Measurements from ENCODE around the gene EIF1.
"Not testable (repeated sequence)": the region's sequence is repeated elsewhere in the genome, so short reads cannot be mapped to it uniquely, and the experiment has no call there.

Gene EIF1

GRCh38 chr17:41695954-41696757 is 7.5 kb downstream of the EIF1 start:
- H3K27me3 ChIP-seq (ENCODE audit: control insufficient read depth, insufficient read depth, low read length): no peaks in the 10 kb centered on the region

DNA sequence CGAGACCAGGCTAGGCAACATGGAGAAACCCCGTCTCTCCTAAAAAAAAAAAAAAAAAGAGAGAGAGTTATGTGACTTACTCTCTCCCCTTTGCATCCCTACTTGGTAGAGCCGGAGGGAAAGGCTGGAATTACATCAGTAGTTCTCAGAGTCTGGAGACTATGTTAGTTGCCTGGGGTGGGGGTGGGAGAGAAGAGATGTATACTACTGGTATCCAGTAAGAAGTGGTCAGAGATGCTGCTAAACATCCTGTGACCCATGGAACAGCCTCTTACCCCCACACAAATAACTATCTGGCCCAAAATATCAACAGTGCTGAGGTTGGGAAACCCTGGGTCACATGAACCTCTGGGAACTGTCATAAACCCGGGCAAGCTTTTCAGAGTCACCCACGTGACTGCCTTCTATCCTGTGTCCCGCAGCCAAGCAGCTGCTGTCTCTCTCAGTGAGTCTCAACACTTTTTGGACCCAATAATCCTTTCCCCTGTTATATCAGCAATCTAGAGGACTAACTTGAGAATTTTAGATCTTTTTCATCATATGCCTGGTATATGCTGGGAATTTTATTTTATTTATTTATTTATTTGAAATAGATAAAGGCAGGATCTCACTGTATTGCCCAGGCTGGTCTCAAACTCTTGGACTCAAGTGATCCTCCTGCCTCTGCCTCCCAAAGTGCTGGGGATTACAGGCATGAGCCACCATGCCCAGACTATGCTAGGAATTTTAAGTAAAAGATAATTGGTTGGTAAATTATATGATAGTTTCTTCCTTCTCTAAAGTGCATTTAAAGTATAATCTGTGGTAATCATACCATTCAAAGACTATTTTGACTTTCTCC is 8.7 kb downstream of the EIF1 start:
- H3K4me3 ChIP-seq (ENCODE audit: low read depth, low read length): no peak overlapping the region
- peaks cover 23% of the 10 kb centered on the region for H3K36me3 ChIP-seq (ENCODE audit: control insufficient read depth, insufficient read depth, low read length)
- no peaks in the 10 kb centered on the region for H3K27me3 ChIP-seq (ENCODE audit: control insufficient read depth, insufficient read depth, low read length)
- H3K27ac ChIP-seq (ENCODE audit: low read depth, low read length): no peak overlapping the region
- H3K4me1 ChIP-seq (ENCODE audit: control insufficient read depth, insufficient read depth, low read length): no peaks in the 10 kb centered on the region
- H3K9me3 ChIP-seq (ENCODE audit: control insufficient read depth, insufficient read depth, low read depth, low read length): no peaks in the 10 kb centered on the region
- H3K9ac ChIP-seq (ENCODE audit: low read length): no peak overlapping the region

More at GRCh38 chr17:41695954-41696757, 7.5 kb downstream of the EIF1 start:
- Histone ChIP-seq H3K27ac (ENCODE audit: low read depth, low read length) (no peak overlapping the region), H3K36me3 (ENCODE audit: control insufficient read depth, insufficient read depth, low read length) (peaks cover 35% of the 10 kb centered on the region), H3K4me3 (ENCODE audit: low read depth, low read length) (no peak overlapping the region), H3K9me3 (ENCODE audit: control insufficient read depth, insufficient read depth, low read depth, low read length) (no peaks in the 10 kb centered on the region), H3K9ac (ENCODE audit: low read length) (no peak overlapping the region), H3K4me1 (ENCODE audit: control insufficient read depth, insufficient read depth, low read length) (no peaks in the 10 kb centered on the region)

GRCh38 chr17:41700843-41701242 is 12.2 kb downstream of the EIF1 start:
- Histone ChIP-seq H3K27me3 (ENCODE audit: control insufficient read depth, insufficient read depth, low read length) (peaks cover 23% of the 10 kb centered on the region), H3K4me1 (ENCODE audit: control insufficient read depth, insufficient read depth, low read length) (peaks cover 11% of the 10 kb centered on the region)

GRCh38 chr17:41702712-41703111 is 14.0 kb downstream of the EIF1 start:
- peaks cover 21% of the 10 kb centered on the region for H3K4me1 ChIP-seq (ENCODE audit: control insufficient read depth, insufficient read depth, low read length)
- no peak overlapping the region for H3K4me3 ChIP-seq (ENCODE audit: low read depth, low read length)
- peaks cover 41% of the 10 kb centered on the region for H3K27me3 ChIP-seq (ENCODE audit: control insufficient read depth, insufficient read depth, low read length)
- H3K36me3 ChIP-seq (ENCODE audit: control insufficient read depth, insufficient read depth, low read length): no peaks in the 10 kb centered on the region
- peaks cover under 1% of the 10 kb centered on the region; the same call in 1 of the 2 replicates for H3K9me3 ChIP-seq (ENCODE audit: control insufficient read depth, insufficient read depth, low read depth, low read length)
- H3K27ac ChIP-seq (ENCODE audit: low read depth, low read length): no peak overlapping the region
- no peak overlapping the region for H3K9ac ChIP-seq (ENCODE audit: low read length)

More at GRCh38 chr17:41700843-41701242, 12.2 kb downstream of the EIF1 start:
- H3K9me3 ChIP-seq (ENCODE audit: control insufficient read depth, insufficient read depth, low read depth, low read length); H3K4me3 ChIP-seq (ENCODE audit: low read depth, low read length); H3K36me3 ChIP-seq (ENCODE audit: control insufficient read depth, insufficient read depth, low read length); H3K27ac ChIP-seq (ENCODE audit: low read depth, low read length); H3K9ac ChIP-seq (ENCODE audit: low read length): not testable (repeated sequence)

DNA sequence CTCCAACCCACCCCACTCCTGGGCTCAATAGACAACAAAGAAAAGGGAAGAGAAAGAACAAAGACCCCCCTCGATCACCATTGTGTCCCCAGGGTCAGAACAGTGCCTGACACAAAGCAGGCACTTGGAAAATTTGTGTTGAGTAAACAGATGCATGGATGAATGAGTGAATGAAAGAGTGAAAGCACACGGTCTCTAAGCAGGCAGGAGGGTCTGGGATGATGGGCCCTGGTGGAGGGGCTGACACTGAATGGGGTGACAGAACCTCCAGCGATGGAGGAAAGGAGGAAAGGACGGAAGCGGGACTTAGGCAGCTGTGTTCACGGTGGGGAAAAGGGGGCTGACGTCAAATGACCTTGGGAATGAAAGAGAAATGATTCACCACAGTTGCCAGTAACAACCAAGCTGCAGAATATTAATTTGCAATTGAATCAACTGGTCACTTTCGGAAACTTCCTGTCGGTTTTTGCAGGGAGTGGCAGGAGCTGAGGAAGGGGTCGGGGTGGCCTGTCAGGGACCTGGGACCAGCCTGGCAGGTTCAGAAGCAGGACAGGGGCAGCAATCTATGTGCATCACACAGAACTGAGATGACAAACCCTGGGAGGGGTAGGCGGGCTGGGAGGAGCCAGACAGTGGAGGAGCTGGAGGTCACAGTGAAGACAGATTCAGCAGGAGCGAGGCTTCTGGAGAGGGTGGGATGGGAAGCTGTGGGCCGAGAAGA is 16.7 kb downstream of the EIF1 start:
- Histone ChIP-seq H3K4me1 (ENCODE audit: control insufficient read depth, insufficient read depth, low read length) (peaks cover 24% of the 10 kb centered on the region), H3K27me3 (ENCODE audit: control insufficient read depth, insufficient read depth, low read length) (peaks cover 68% of the 10 kb centered on the region), H3K9ac (ENCODE audit: low read length) (no peak overlapping the region), H3K4me3 (ENCODE audit: low read depth, low read length) (peak overlapping the region; percentile 4; the same call in 1 of the 2 replicates), H3K27ac (ENCODE audit: low read depth, low read length) (no peak overlapping the region), H3K36me3 (ENCODE audit: control insufficient read depth, insufficient read depth, low read length) (no peaks in the 10 kb centered on the region), H3K9me3 (ENCODE audit: control insufficient read depth, insufficient read depth, low read depth, low read length) (peaks cover 4% of the 10 kb centered on the region; the same call in 1 of the 2 replicates)

- no peaks in the 10 kb centered on the region for H3K36me3 ChIP-seq (ENCODE audit: control insufficient read depth, insufficient read depth, low read length)
- H3K9ac ChIP-seq (ENCODE audit: low read length): no peak overlapping the region
- peaks cover 94% of the 10 kb centered on the region for H3K27me3 ChIP-seq (ENCODE audit: control insufficient read depth, insufficient read depth, low read length)
- no peak overlapping the region for H3K4me3 ChIP-seq (ENCODE audit: low read depth, low read length)
- no peak overlapping the region for H3K27ac ChIP-seq (ENCODE audit: low read depth, low read length)
- H3K9me3 ChIP-seq (ENCODE audit: control insufficient read depth, insufficient read depth, low read depth, low read length): peaks cover 4% of the 10 kb centered on the region; the same call in 1 of the 2 replicates
- H3K4me1 ChIP-seq (ENCODE audit: control insufficient read depth, insufficient read depth, low read length): peaks cover 24% of the 10 kb centered on the region
These were observed 19.4 kb downstream of the EIF1 start for GRCh38 chr17:41707803-41708669.

- peaks cover 4% of the 10 kb centered on the region; the same call in 1 of the 2 replicates for H3K9me3 ChIP-seq (ENCODE audit: control insufficient read depth, insufficient read depth, low read depth, low read length)
- H3K4me1 ChIP-seq (ENCODE audit: control insufficient read depth, insufficient read depth, low read length): peaks cover 16% of the 10 kb centered on the region
- no peaks in the 10 kb centered on the region for H3K36me3 ChIP-seq (ENCODE audit: control insufficient read depth, insufficient read depth, low read length)
- no peak overlapping the region for H3K4me3 ChIP-seq (ENCODE audit: low read depth, low read length)
- H3K27me3 ChIP-seq (ENCODE audit: control insufficient read depth, insufficient read depth, low read length): peaks cover 94% of the 10 kb centered on the region
- no peak overlapping the region for H3K9ac ChIP-seq (ENCODE audit: low read length)
- no peak overlapping the region for H3K27ac ChIP-seq (ENCODE audit: low read depth, low read length)
These were observed 21.9 kb downstream of the EIF1 start for GRCh38 chr17:41710472-41711090.

DNA sequence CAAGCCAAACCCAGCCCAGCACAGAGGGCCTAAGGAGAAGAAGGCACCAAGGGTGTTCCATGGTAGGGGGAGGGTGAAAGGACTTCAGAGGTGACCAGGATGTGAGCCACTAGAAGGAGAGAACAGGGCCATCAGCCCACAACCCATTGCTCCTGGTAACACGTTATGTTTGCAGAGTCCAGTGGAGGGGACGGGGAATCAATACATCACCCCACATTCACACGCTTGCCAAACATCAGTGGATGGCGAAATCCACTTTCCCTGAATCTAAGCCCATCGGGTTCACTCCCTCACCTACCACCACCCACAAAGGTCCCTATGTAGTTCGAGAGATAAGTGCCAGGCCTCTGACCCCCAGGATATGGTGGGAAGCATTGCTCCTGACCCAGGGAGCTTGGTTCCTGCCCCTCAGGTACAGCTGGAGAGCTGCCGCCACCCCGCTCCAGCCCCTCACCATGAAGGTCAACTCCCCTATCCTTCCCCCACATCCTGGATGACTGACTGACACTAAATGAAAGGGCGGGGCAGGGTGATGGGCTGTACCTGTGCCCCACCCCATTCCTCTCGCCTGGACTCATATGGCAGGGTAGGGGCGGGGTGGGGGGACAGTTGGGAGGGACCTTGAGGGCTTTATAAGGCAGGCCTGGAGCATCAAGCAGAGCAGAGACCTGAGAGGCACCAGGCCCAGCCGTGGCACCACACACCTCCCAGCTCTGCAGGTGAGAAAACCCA is 23.1 kb downstream of the EIF1 start, which contains the start of gene GAST:
TSS of gene GAST (plus strand) at position 663 of the 732 bp plus-strand sequence. CDS start 3,106 bp downstream, outside the sequence.
- peaks cover 6% of the 10 kb centered on the region; the same call in 1 of the 2 replicates for H3K4me1 ChIP-seq (ENCODE audit: control insufficient read depth, insufficient read depth, low read length)
- peaks cover 90% of the 10 kb centered on the region for H3K27me3 ChIP-seq (ENCODE audit: control insufficient read depth, insufficient read depth, low read length)
- peaks cover 4% of the 10 kb centered on the region; the same call in 1 of the 2 replicates for H3K9me3 ChIP-seq (ENCODE audit: control insufficient read depth, insufficient read depth, low read depth, low read length)
- H3K36me3 ChIP-seq (ENCODE audit: control insufficient read depth, insufficient read depth, low read length): no peaks in the 10 kb centered on the region
- no peak within 1 kb of the TSS for H3K27ac ChIP-seq (ENCODE audit: low read depth, low read length)
- H3K9ac ChIP-seq (ENCODE audit: low read length): no peak within 1 kb of the TSS
- no peak within 1 kb of the TSS for H3K4me3 ChIP-seq (ENCODE audit: low read depth, low read length)

DNA sequence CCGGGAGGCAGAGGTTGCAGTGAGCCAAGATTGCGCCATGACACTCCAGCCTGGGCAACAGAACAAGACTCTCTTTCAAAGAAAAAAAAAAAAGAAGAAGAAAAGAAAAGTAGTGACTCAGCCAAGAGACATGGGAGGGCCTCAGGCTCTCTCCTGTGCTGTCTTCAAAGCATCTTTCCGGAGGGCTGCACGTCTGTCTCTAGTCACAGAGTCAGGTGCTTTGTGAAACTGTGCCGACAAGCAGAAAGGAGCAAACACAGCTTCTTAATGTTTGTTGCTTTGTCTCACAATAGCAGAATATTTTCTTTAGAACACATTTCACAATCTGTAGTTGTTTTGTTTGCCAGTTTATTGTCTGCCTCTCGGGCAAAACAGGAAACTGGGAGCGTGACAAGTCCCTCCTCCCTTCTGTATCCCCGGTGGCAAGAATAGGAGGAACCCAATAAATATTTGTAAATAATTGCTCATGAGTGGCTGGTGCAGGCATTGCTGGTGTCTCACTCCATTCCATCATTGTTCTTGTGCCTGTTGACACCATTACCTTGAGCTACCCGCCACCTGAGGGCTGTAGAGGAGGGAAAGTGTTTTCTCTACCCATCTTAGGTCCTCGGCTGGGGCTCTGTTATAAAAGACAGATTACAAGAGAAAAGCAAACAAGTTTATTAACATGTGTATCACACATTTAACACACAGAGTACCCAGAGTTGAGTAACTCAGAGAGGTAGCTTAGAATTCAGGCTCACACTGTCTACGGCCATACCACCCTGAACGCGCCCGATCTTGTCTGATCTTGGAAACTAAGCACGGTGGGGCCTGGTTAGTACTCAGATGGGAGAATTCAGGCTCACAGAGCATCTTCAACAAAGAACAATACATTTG is 29.0 kb downstream of the EIF1 start:
- H3K27ac ChIP-seq (ENCODE audit: low read depth, low read length): no peak overlapping the region
- peaks cover 4% of the 10 kb centered on the region; the same call in 1 of the 2 replicates for H3K4me1 ChIP-seq (ENCODE audit: control insufficient read depth, insufficient read depth, low read length)
- no peak overlapping the region for H3K4me3 ChIP-seq (ENCODE audit: low read depth, low read length)
- no peaks in the 10 kb centered on the region for H3K36me3 ChIP-seq (ENCODE audit: control insufficient read depth, insufficient read depth, low read length)
- no peaks in the 10 kb centered on the region for H3K9me3 ChIP-seq (ENCODE audit: control insufficient read depth, insufficient read depth, low read depth, low read length)
- peaks cover 49% of the 10 kb centered on the region for H3K27me3 ChIP-seq (ENCODE audit: control insufficient read depth, insufficient read depth, low read length)
- no peak overlapping the region for H3K9ac ChIP-seq (ENCODE audit: low read length)

All from HUES6 (cell line).